HFF-Myc (cell line): Measurements from ENCODE around the gene SLIT3.

Experiments used
- DNase-seq: peaks from one replicate; pipeline ENCODE4 v3.0.0-alpha.2; 2011; ENCODE audit warnings: low read depth; ENCODE audit errors: extremely low read depth
- H3K4me3 ChIP-seq: replicated peaks from 2 replicates; pipeline ENCODE4 v1.5.1; 2011; ENCODE audit warnings: low read depth, mild to moderate bottlenecking, control low read depth, low read length
- CTCF ChIP-seq: IDR thresholded peaks from 2 replicates; pipeline ENCODE4 v1.5.1; 2012; ENCODE audit warnings: mild to moderate bottlenecking, low read depth, low read length, control low read depth; ENCODE audit errors: missing control alignments

The SLIT3 gene

GRCh38 chr5:169260896-169261569 is 39.9 kb downstream of the SLIT3 start:
- DNase-seq: no peak
- TF ChIP-seq CTCF: no peak

GRCh38 chr5:169258372-169259000 is 42.5 kb downstream of the SLIT3 start:
- peak; percentile 98 for DNase-seq
- no peak overlapping the region for H3K4me3 ChIP-seq
- TF ChIP-seq CTCF: no peak

More at GRCh38 chr5:169260896-169261569, 39.9 kb downstream of the SLIT3 start:
- no peak overlapping the region for H3K4me3 ChIP-seq

- no peak for DNase-seq
- TF ChIP-seq CTCF: no peak
Measured at GRCh38 chr5:169256191-169256590, 44.7 kb downstream of the SLIT3 start.

GRCh38 chr5:169253071-169253470 is 47.9 kb downstream of the SLIT3 start:
- no peak overlapping the region for H3K4me3 ChIP-seq
- no peak for TF ChIP-seq CTCF
- DNase-seq: no peak

More at GRCh38 chr5:169256191-169256590, 44.7 kb downstream of the SLIT3 start:
- no peak overlapping the region for H3K4me3 ChIP-seq

- TF ChIP-seq CTCF: no peak
- DNase-seq: no peak
- H3K4me3 ChIP-seq: no peak overlapping the region
Measured at GRCh38 chr5:169251333-169252084, 49.4 kb downstream of the SLIT3 start.

- H3K4me3 ChIP-seq: no peak overlapping the region
- TF ChIP-seq CTCF: no peak
- no peak for DNase-seq
Measured at GRCh38 chr5:169250887-169251286, 50.1 kb downstream of the SLIT3 start.
